Measurements from ENCODE around the gene AFDN.

DNA sequence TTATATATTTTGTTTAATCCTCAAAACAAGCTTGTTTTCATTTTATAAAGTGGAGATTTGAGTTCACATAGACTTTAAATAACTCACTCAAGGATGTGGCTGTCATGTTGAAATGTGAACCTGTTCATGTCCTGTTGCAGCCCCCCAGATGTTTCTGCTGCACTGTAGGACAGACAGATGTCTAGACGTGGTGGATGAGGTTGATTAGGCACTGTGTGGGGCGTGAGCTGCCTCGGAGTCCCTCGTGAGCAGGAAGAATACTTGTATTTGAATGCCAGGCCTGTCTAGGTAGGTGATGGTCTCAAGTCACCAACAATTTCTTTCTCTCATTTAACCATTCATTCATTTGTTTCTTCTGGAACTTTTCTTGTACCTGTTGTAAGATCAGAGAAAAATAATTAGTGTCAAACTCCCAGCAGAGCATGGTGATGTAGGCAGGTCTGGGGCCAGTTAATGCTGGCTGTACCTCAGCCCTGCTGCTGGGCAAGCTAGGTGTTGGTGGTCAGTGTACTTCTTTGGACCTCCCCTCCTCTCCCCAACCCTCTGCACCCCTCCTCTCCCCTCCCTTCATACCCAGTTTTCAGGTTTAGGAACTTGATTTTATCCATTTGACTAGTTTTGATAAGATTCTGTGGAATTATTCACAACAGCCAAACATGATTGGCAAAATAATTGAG lies 34.0 kb downstream of the AFDN start:
- TF ChIP-seq, protein P1, sequence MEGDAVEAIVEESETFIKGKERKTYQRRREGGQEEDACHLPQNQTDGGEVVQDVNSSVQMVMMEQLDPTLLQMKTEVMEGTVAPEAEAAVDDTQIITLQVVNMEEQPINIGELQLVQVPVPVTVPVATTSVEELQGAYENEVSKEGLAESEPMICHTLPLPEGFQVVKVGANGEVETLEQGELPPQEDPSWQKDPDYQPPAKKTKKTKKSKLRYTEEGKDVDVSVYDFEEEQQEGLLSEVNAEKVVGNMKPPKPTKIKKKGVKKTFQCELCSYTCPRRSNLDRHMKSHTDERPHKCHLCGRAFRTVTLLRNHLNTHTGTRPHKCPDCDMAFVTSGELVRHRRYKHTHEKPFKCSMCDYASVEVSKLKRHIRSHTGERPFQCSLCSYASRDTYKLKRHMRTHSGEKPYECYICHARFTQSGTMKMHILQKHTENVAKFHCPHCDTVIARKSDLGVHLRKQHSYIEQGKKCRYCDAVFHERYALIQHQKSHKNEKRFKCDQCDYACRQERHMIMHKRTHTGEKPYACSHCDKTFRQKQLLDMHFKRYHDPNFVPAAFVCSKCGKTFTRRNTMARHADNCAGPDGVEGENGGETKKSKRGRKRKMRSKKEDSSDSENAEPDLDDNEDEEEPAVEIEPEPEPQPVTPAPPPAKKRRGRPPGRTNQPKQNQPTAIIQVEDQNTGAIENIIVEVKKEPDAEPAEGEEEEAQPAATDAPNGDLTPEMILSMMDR (IDR thresholded peaks at IDR 0.05) = no peak
- no peak for TF ChIP-seq EZH2 (IDR thresholded peaks at IDR 0.05)
- no peak for TF ChIP-seq EZH2phosphoT487 (IDR thresholded peaks at IDR 0.05)

Data from neural progenitor cell (in vitro differentiated cells).